Ascending aorta (tissue), 2 donors: Measurements from ENCODE around the gene C1QL2. TPM values are rescaled to one million over a fixed set of nuclear protein-coding genes. Genes with fewer than 3 reads are reported as not detected.

Source experiments
- DNase-seq, 2 donors: peaks; one replicate each; pipeline ENCODE4 v3.0.0-alpha.2; 2019; ENCODE audit warnings: low spot score in 2 of 2
- H3K27ac ChIP-seq, 2 donors: fragments of 200-600 bp; sonication (generic); one replicate each; pipeline ENCODE4 v1.5.1; 2016 to 2017; ENCODE audit warnings: mild to moderate bottlenecking in 1 of 2
- H3K27me3 ChIP-seq: fragments of 200-600 bp; sonication (generic); one replicate; pipeline ENCODE4 v1.5.1; 2017
- H3K36me3 ChIP-seq, 2 donors: fragments of 200-600 bp; sonication (generic); one replicate each; pipeline ENCODE4 v1.5.1; 2016
- H3K4me1 ChIP-seq, 2 donors: fragments of 200-600 bp; sonication (generic); one replicate each; pipeline ENCODE4 v1.5.1; 2016 to 2017; ENCODE audit warnings: mild to moderate bottlenecking in 1 of 2
- H3K4me3 ChIP-seq, 2 donors: fragments of 200-600 bp; sonication (generic); one replicate each; pipeline ENCODE4 v1.5.1; 2016 to 2017; ENCODE audit warnings: mild to moderate bottlenecking in 1 of 2
- H3K9me3 ChIP-seq, 2 donors: fragments of 200-600 bp; sonication (generic); one replicate each; pipeline ENCODE4 v1.5.1; 2016
- intact Hi-C: fragments of 100-400 bp; cut with DNase I; formaldehyde crosslinking; loops from one replicate; pipeline ENCODE4 v1.15.1; 2023
- total RNA-seq: library from RNA; depleted of rRNA; stranded (reverse); fragments of >200 nt; gene quantifications from one replicate; pipeline ENCODE4 v1.1.0, GENCODE V29; 2016
- TF ChIP-seq, protein P1 (sequence below), 3 experiments: fragments of 200-600 bp in 2 of 3; fragments of 450-650 bp in 1 of 3; sonication (generic) in 2 of 3; IDR thresholded peaks; one replicate each; pipeline ENCODE4 v1.5.1; 2016 to 2019; ENCODE audit warnings: antibody characterized with exemption in 3 of 3, mild to moderate bottlenecking in 1 of 3, moderate library complexity in 1 of 3

Gene C1QL2
- total RNA-seq, 1 donor from 2014 or later, result 11.6 TPM

DNA sequence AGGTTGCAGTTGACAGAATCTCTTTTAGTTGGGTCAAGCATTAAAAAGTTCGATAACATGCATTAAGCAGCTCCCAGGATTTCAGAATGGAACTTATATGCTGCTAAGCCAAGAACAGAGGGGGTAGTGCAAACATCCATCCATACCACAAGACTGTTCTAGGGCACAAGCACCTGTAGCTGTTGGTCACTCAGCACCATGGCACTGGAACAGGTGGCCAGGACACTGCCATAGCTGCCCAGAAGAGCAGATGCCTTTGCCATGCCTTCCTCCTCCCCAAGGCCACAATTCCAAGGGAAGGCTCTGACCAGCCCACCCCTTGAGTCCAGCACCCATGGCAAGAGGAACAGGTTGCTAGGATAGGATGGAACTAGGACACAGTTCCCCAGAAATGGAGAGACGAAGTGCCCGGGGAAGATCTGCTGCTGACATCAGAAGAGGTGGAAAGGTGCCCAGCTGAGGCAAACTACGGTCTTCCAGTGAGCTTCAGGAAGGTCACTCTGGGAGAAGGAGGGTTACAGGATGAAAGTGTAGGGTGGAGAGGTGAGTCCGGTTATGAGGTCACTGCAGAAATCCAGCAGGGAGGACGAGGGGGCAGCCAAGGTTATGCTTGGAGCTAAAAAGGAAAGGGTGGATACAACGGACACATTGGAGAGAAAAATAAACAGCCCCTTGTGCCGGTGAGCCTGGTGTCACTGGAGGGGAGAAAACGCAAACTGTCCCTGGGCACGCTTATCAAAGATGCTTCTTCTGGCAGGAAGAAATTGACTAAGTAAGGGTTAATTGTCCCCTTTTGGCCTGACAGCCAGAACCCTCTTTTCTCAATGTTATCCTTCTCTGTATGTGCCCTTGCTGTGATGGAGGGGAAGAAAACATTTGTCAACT lies 41.9 kb downstream of the C1QL2 start:
- Histone ChIP-seq H3K9me3 (no peaks in the 10 kb centered on the region), H3K27me3 (no peaks in the 10 kb centered on the region), H3K4me3 (no peak overlapping the region), H3K4me1 (no peaks in the 10 kb centered on the region), H3K27ac (no peak overlapping the region), H3K36me3 (no peaks in the 10 kb centered on the region)
- TF ChIP-seq, protein P1, sequence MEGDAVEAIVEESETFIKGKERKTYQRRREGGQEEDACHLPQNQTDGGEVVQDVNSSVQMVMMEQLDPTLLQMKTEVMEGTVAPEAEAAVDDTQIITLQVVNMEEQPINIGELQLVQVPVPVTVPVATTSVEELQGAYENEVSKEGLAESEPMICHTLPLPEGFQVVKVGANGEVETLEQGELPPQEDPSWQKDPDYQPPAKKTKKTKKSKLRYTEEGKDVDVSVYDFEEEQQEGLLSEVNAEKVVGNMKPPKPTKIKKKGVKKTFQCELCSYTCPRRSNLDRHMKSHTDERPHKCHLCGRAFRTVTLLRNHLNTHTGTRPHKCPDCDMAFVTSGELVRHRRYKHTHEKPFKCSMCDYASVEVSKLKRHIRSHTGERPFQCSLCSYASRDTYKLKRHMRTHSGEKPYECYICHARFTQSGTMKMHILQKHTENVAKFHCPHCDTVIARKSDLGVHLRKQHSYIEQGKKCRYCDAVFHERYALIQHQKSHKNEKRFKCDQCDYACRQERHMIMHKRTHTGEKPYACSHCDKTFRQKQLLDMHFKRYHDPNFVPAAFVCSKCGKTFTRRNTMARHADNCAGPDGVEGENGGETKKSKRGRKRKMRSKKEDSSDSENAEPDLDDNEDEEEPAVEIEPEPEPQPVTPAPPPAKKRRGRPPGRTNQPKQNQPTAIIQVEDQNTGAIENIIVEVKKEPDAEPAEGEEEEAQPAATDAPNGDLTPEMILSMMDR (IDR thresholded peaks at IDR 0.05), result no peak
- intact Hi-C loops, result no loop called here
- peak in 1 of 2 donors; percentile 4 for DNase-seq

DNA sequence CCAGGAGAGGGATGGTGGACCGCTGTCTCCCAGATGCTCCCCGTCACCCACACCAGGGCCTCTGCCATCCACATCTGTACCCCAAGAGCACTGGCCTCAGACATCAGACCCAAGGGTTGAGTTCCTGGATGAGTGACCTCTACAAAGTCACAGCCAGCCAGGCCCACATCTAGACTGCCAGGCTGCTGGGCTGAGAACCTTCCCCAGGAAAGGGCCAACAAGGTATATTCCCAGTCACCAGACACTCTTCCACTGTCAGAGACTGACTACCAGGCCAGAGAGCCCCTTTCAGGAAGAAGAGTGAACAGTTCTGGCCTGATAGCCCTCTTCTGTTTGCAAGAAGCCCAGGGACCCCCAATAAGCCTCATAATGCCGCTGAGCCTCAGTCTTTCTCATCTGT lies 44.3 kb downstream of the C1QL2 start:
- Histone ChIP-seq H3K27ac (no peak overlapping the region), H3K9me3 (no peaks in the 10 kb centered on the region), H3K4me3 (no peak overlapping the region), H3K36me3 (no peaks in the 10 kb centered on the region), H3K27me3 (no peaks in the 10 kb centered on the region), H3K4me1 (no peaks in the 10 kb centered on the region)
- intact Hi-C loops, result no loop called here
- peak in 1 of 2 donors; percentile 35 for DNase-seq
- TF ChIP-seq, protein P1 (IDR thresholded peaks at IDR 0.05), result no peak

DNA sequence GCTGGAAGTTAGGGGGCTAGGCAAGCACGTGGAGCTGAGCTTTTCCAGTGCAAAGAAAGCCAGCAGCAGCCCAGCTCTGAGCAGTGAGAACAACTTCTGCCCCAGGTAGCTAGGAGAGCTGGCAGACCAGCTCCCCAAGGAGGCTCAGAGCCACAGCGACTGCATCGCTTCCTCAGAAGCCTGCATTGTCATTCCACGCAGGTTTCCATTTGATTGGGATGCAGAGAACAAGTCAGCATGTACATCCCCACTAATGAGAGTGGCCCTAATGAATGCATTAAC lies 45.1 kb downstream of the C1QL2 start:
- Histone ChIP-seq H3K4me3 (no peak overlapping the region), H3K4me1 (no peaks in the 10 kb centered on the region), H3K9me3 (no peaks in the 10 kb centered on the region), H3K27me3 (no peaks in the 10 kb centered on the region), H3K36me3 (no peaks in the 10 kb centered on the region), H3K27ac (no peak overlapping the region)
- TF ChIP-seq, protein P1 (IDR thresholded peaks at IDR 0.05), result no peak
- DNase-seq, result peak in 1 of 2 donors; percentile 8
- intact Hi-C loops, result no loop called here

DNA sequence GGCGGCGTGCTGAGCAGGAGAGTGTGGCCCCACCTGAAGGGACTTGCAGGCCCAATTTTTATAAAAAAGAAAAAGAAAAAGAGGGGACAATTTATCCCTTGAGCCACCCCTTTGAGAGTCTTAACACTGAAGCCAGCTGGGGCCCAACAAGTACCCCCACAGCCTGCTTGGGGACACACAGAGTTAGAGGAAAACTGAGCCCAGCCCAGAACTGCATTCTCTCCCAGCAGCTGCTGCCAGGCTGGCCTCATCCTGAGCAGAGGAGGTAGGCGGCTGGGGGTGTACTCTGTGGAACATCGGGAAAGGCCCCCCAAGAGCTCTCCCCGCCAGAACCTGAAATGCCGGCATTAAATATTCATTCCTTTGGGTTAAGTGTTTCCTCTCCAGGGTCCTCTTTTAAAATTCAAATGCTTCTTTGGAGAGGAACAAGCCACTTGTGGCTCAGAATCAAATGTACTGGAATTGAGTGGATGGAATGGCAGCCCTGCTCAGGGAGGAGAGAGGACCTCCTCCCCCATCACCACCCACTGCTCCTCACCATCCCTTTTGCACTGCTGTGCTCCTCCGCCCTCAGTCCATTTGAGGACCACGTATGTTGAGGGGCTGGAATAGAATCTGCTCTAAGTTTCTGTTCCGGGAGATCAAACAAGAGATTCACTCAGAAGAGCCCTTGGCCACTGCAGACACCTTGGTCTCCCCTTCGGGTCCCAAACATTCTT lies 45.6 kb downstream of the C1QL2 start:
- Histone ChIP-seq H3K4me3 (no peak overlapping the region), H3K27me3 (no peaks in the 10 kb centered on the region), H3K36me3 (no peaks in the 10 kb centered on the region), H3K27ac (no peak overlapping the region), H3K4me1 (no peaks in the 10 kb centered on the region), H3K9me3 (no peaks in the 10 kb centered on the region)
- peak in 1 of 2 donors; percentile 54 for DNase-seq
- intact Hi-C loops, result no loop called here
- TF ChIP-seq, protein P1 (IDR thresholded peaks at IDR 0.05), result no peak

DNA sequence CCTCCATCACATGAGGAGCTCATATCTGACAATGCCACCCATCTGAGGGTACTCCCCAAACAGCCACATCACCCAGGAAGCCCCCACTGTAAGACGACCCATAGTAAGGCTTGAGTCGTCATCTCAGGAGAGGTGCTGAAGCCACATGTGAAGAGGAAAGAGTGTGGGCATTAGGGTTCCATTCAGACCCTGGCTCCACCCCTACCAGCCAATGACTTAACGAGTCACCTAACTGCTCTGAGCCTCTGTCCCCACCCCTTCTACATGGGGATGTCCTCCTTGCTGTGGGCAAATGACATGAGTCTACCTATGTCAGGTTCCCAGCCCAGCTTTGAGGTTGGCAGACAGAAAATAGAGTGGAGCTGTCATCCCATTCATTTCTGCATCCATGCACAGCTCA lies 46.3 kb downstream of the C1QL2 start:
- Histone ChIP-seq H3K27me3 (no peaks in the 10 kb centered on the region), H3K4me3 (no peak overlapping the region), H3K36me3 (no peaks in the 10 kb centered on the region), H3K9me3 (no peaks in the 10 kb centered on the region), H3K4me1 (no peaks in the 10 kb centered on the region), H3K27ac (no peak overlapping the region)
- TF ChIP-seq, protein P1 (IDR thresholded peaks at IDR 0.05), result no peak
- intact Hi-C loops, result no loop called here
- peak in 1 of 2 donors; percentile 11 for DNase-seq
